HepG2 (cell line): ENCODE measurements around the gene LRRC3. TPM values are rescaled to one million over a fixed set of nuclear protein-coding genes. Genes with fewer than 3 reads are reported as not detected.

Experiments
- ATAC-seq: fragments of 200-7000 bp; cut with Tn5 transposase; 3 replicates; pipeline ENCODE4 v1.9.1; 2020; ENCODE audit warnings: mild to moderate bottlenecking, moderate library complexity
- BruUV-seq: library from RNA; stranded (reverse); fragments of 400-500 nt; replicated peaks from 2 replicates; lab custom pipeline; 2021; lab: Mats Ljungman, UMichigan
- CTCF ChIA-PET: fragments of 300-600 bp; formaldehyde crosslinking; extraction: SDS; loops from one replicate; lab custom pipeline; 2021; ENCODE audit warnings: low total read pairs, inconsistent platforms, low intra/inter-chr PET ratio; lab: Yijun Ruan, JAX
- POLR2A ChIA-PET: fragments of 350-600 bp; sonication (Branson Sonifier 250); formaldehyde crosslinking; loops from one replicate; lab custom pipeline; 2020; ENCODE audit warnings: antibody characterized with exemption, inconsistent platforms; lab: Yijun Ruan, JAX
- DNase-seq: peaks from one replicate; pipeline ENCODE4 v3.0.0-alpha.2; 2015; ENCODE audit warnings: low spot score
- FAIRE-seq: peaks from 3 replicates; lab custom pipeline; 2011; peaks lifted over from hg19 to GRCh38; lab: Jason Lieb, UNC
- H2AFZ ChIP-seq: one replicate; pipeline ENCODE4 v1.6.1; 2011; ENCODE audit warnings: low read length, inconsistent platforms
- H3K27ac ChIP-seq: fragments of 300-600 bp; 3 replicates; pipeline ENCODE4 v1.8.0; 2011; ENCODE audit warnings: mixed run types, mild to moderate bottlenecking, mixed read lengths, low read length, inconsistent platforms; ENCODE audit not compliant: insufficient read depth; ENCODE audit errors: extremely low read length
- H3K27me3 ChIP-seq, 2 experiments: fragments of 200-600 bp in 1 of 2; 2 replicates in 1 of 2; 3 replicates in 1 of 2; pipeline versions ENCODE4 v1.6.0 to v1.8.0; 2011; ENCODE audit warnings: low read length in 2 of 2, mild to moderate bottlenecking in 2 of 2, moderate library complexity in 2 of 2, inconsistent platforms in 1 of 2; ENCODE audit not compliant: insufficient read depth in 2 of 2, control insufficient read depth in 1 of 2
- H3K36me3 ChIP-seq, 2 experiments: fragments of 200-600 bp in 1 of 2; replicated peaks in 1 of 2; 2 replicates in 1 of 2; 3 replicates in 1 of 2; pipeline versions ENCODE4 v1.5.1 to v1.8.0; 2011; ENCODE audit warnings: low read length in 2 of 2, inconsistent platforms in 1 of 2; ENCODE audit not compliant: insufficient read depth in 2 of 2, control insufficient read depth in 1 of 2
- H3K4me1 ChIP-seq: 2 replicates; pipeline ENCODE4 v1.5.1; 2012; ENCODE audit warnings: low read length, inconsistent platforms; ENCODE audit not compliant: insufficient read depth
- H3K4me2 ChIP-seq: 2 replicates; pipeline ENCODE4 v1.6.0; 2011; ENCODE audit warnings: low read depth, low read length, inconsistent platforms
- H3K4me3 ChIP-seq, 3 experiments: fragments of 200-600 bp in 1 of 3; sonication (generic), shearing (Covaris generic) in 1 of 3; replicated peaks in 1 of 3; 2 replicates each; pipeline ENCODE4 v1.5.1; 2011 to 2016; ENCODE audit warnings: low read length in 3 of 3, inconsistent platforms in 2 of 3, low read depth in 2 of 3, mild to moderate bottlenecking in 2 of 3, control low read depth in 1 of 3, mixed read lengths in 1 of 3; ENCODE audit not compliant: insufficient read depth in 1 of 3
- H3K79me2 ChIP-seq: one replicate; pipeline ENCODE4 v1.6.1; 2011; ENCODE audit warnings: low read length, inconsistent platforms; ENCODE audit not compliant: insufficient read depth
- H3K9ac ChIP-seq: 2 replicates; pipeline ENCODE4 v1.6.0; 2011; ENCODE audit warnings: mild to moderate bottlenecking, low read depth, low read length, inconsistent platforms; ENCODE audit not compliant: insufficient read depth
- H3K9me3 ChIP-seq: 2 replicates; pipeline ENCODE4 v1.5.1; 2012; ENCODE audit warnings: mild to moderate bottlenecking, low read length
- H4K20me1 ChIP-seq: 2 replicates; pipeline ENCODE4 v1.6.0; 2011; ENCODE audit warnings: inconsistent platforms, mild to moderate bottlenecking, low read length, moderate library complexity; ENCODE audit not compliant: insufficient read depth
- DMAP1 ChIP-seq: IDR thresholded peaks from 2 replicates; pipeline ENCODE4 v1.6.1; 2016
- DMTF1 ChIP-seq: sonication (generic); formaldehyde crosslinking; IDR thresholded peaks from 2 replicates; pipeline ENCODE4 v1.4.0; 2020; ENCODE audit warnings: mild to moderate bottlenecking, missing genetic modification reagents
- DNMT3B ChIP-seq: conservative IDR thresholded peaks from 2 replicates; pipeline ENCODE4 v1.6.1; 2016; ENCODE audit warnings: missing biosample characterization, control low read depth
- HIVEP1 ChIP-seq: sonication (generic); formaldehyde crosslinking; IDR thresholded peaks from 2 replicates; pipeline ENCODE4 v1.4.0; 2020; ENCODE audit warnings: mild to moderate bottlenecking, missing genetic modification reagents
- TAF15 ChIP-seq: fragments of 200-400 bp; formaldehyde crosslinking; IDR thresholded peaks from one replicate; pipeline ENCODE4 v1.6.1; 2018; ENCODE audit warnings: mild to moderate bottlenecking, low read depth, low read length; ENCODE audit not compliant: poor library complexity, severe bottlenecking
- XBP1 ChIP-seq: sonication (generic); formaldehyde crosslinking; IDR thresholded peaks from 2 replicates; pipeline ENCODE4 v1.5.0; 2020; ENCODE audit warnings: missing genetic modification reagents
- ZFX ChIP-seq: sonication (generic); formaldehyde crosslinking; IDR thresholded peaks from 2 replicates; pipeline ENCODE4 v1.4.0; 2020; ENCODE audit warnings: mild to moderate bottlenecking, low read depth, missing genetic modification reagents, moderate library complexity
- ZNF549 ChIP-seq: sonication (generic); formaldehyde crosslinking; IDR thresholded peaks from 2 replicates; pipeline ENCODE4 v1.5.0; 2020; ENCODE audit warnings: missing genetic modification reagents
- ZNF687 ChIP-seq: sonication (generic); formaldehyde crosslinking; IDR thresholded peaks from 2 replicates; pipeline ENCODE4 v1.5.1; 2020; ENCODE audit warnings: mild to moderate bottlenecking, missing genetic modification reagents, moderate library complexity
- ZNF770 ChIP-seq: sonication (generic); formaldehyde crosslinking; IDR thresholded peaks from 2 replicates; pipeline ENCODE4 v1.5.0; 2020; ENCODE audit warnings: mild to moderate bottlenecking, missing genetic modification reagents
- ZNF883 ChIP-seq: sonication (generic); formaldehyde crosslinking; IDR thresholded peaks from 2 replicates; pipeline ENCODE4 v1.5.1; 2020; ENCODE audit warnings: mild to moderate bottlenecking, missing genetic modification reagents; ENCODE audit errors: not compliant biosample characterization
- WGBS: methylation state at CpG from one replicate; pipeline ENCODE4 v1.1.6; 2017; ENCODE audit warnings: low lambda C conversion rate; 5-methylcytosine and 5-hydroxymethylcytosine counted together
- in situ Hi-C: cut with HindIII; loops from 2 replicates; pipeline ENCODE4 v1.10.0; 2017; ENCODE audit warnings: low pct_unique_long_range_greater_than_20kb; ENCODE audit not compliant: extremely low pct_ligation_motif_present
- intact Hi-C: fragments of 100-400 bp; cut with micrococcal nuclease; formaldehyde crosslinking; loops from one replicate; pipeline ENCODE4 v1.10.0; 2022; ENCODE audit not compliant: unreplicated experiment
- polyA plus RNA-seq, 8 experiments: library from polyadenylated mRNA; depleted of rRNA in 3 of 8; stranded (reverse) in 7 of 8; unstranded in 1 of 8; fragments of >200 nt; fragmentation: Illumina TruSeq in 4 of 8; extraction: Trizol in 4 of 8; gene quantifications; 2 replicates each; pipeline versions ENCODE4 v1.2.1 to v1.2.3, GENCODE V29; 2011 to 2016; ENCODE audit warnings: low read depth in 4 of 8, missing spikeins in 1 of 8, mixed read lengths in 1 of 8; ENCODE audit not compliant: insufficient read depth in 1 of 8
- total RNA-seq, 5 experiments: library from RNA; depleted of rRNA; stranded (reverse); fragments of >200 nt; fragmentation: Illumina TruSeq; extraction: Trizol; gene quantifications; 2 replicates each; pipeline ENCODE4 v1.2.3, GENCODE V29; 2016; ENCODE audit warnings: low read depth in 1 of 5
- TF ChIP-seq, protein P1 (sequence below): sonication (generic); formaldehyde crosslinking; IDR thresholded peaks from 2 replicates; pipeline ENCODE4 v1.4.0; 2020; ENCODE audit warnings: missing genetic modification reagents, borderline replicate concordance

The LRRC3 gene
- total and polyA plus RNA-seq, 2 of the 13 experiments (the other 11 are each of a cell fraction or from before 2014, with no cell fraction given) = 4.8 to 16.5 TPM

DNA sequence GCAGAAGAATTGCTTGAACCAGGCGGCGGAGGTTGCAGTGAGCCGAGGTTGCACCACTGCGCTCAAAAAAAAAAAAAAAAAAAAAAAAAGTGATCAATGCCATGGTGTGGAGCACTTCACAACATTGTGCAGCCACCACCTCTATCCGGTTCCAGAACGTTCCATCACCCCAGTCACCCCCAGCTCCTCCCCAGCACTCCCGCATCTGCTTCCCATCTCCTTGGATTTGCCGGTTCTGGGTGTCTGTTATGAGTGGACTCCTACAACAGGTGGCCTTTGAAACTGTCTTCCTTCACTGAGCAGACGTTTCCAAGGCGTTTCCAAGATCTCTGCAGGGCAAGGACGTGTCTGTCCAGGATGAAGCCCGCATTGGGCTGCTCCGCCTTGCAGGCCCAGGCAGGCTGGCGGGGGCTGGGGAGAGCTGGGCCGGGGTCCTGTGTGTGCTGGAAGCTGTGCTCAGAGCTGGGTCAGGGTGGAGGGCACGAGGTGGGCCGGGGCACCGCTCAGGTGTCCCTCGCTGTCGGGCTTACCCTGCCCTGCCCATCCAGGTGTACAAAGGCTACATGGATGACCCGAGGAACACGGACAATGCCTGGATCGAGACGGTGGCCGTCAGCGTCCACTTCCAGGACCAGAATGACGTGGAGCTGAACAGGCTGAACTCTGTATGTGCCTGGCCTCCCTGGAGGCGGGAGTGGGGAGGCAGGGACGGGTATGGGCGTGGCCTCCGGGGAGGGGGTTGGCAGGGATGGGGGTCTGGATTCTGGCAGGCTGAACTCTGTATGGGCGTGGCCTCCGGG, 14.9 kb upstream of the LRRC3 start:
- no peak overlapping the region for H3K9ac ChIP-seq
- ChIA-PET POLR2A (interaction anchor here (2.4 kb wide), 1 partner anchor 15 kb away, joined by 5 read pairs; the partner anchor contains the start of gene LRRC3), CTCF (no interaction called here)
- H3K79me2 ChIP-seq = no peaks in the 10 kb centered on the region
- WGBS = 34% methylated on average over 8 of the region's 33 CpGs
- H4K20me1 ChIP-seq = no peaks in the 10 kb centered on the region
- no peaks in the 10 kb centered on the region for H3K36me3 ChIP-seq
- intact Hi-C loops = no loop called here
- in situ Hi-C loops = loop anchor here (5.0 kb wide), 1 partner anchor 42 kb away; no protein-coding TSS in a partner anchor
- H3K27me3 ChIP-seq = peaks cover 2 to 20% of the 10 kb centered on the region in 2 experiments; a peak in 4 of 5 replicates
- peaks cover 52% of the 10 kb centered on the region for H3K4me1 ChIP-seq
- FAIRE-seq (no peak), ATAC-seq (no peak), DNase-seq (no peak)
- H3K9me3 ChIP-seq = no peaks in the 10 kb centered on the region
- BruUV-seq = no TSS peak
- no peak overlapping the region; the same call in 1 of the 2 replicates for H3K4me2 ChIP-seq
- peak overlapping the region in 1 of 3 experiments; percentile 8; a peak in 1 of 6 replicates for H3K4me3 ChIP-seq
- no peak overlapping the region for H3K27ac ChIP-seq
- H2AFZ ChIP-seq = no peak overlapping the region
- peak; percentile 87 for TF ChIP-seq ZNF770 (CRISPR knock-in tag)
- peak; percentile 22 for TF ChIP-seq ZNF687
- no peak for TF ChIP-seq ZNF883 (CRISPR knock-in tag)
- TF ChIP-seq, protein P1, sequence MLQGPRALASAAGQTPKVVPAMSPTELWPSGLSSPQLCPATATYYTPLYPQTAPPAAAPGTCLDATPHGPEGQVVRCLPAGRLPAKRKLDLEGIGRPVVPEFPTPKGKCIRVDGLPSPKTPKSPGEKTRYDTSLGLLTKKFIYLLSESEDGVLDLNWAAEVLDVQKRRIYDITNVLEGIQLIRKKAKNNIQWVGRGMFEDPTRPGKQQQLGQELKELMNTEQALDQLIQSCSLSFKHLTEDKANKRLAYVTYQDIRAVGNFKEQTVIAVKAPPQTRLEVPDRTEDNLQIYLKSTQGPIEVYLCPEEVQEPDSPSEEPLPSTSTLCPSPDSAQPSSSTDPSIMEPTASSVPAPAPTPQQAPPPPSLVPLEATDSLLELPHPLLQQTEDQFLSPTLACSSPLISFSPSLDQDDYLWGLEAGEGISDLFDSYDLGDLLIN (CRISPR knock-in tag) = no peak
- no peak for TF ChIP-seq XBP1
- no peak for TF ChIP-seq DMAP1 (CRISPR knock-in tag)
- no peak for TF ChIP-seq DMTF1 (CRISPR knock-in tag)
- 0 out of 2 replicates have a peak, but pooled peaks have one; percentile 4 for TF ChIP-seq ZFX
- no peak for TF ChIP-seq TAF15
- TF ChIP-seq ZNF549 = no peak
- no peak for TF ChIP-seq HIVEP1
- no peak for TF ChIP-seq DNMT3B (CRISPR knock-in tag)
